HG02885 (cell line): ENCODE results near the gene MAFB.
A peak's percentile ranks its signal among the peaks of the same experiment; 100 is the strongest.

Experiments
- ATAC-seq: cut with Tn5 transposase; IDR thresholded peaks from one replicate; pipeline ENCODE4 v1.9.1; 2021; ENCODE audit warnings: mild to moderate bottlenecking; ENCODE audit not compliant: unreplicated experiment, poor library complexity

The MAFB gene

DNA sequence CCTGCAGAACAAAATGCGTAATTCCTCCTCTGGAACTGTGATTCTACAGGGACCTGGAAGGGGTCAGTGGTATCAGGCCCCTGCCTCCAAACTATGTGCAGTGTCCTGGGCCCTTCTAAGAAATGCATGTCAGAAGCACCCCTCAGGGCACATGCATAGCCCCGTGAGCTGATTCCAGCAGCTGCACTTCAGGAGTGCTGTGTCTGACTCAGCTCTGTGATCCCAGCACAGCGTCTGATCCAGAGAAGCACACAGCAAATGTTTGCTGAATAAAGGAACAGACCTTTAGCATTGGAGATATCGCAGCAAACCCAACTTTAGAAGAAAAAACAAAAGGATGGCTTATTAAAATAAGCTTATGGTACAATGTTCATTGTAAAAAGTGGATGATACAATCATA lies 15.8 kb upstream of the MAFB start:
- no peak for ATAC-seq

- no peak for ATAC-seq
Measured at GRCh38 chr20:40703975-40704530, 15.0 kb upstream of the MAFB start.

- no peak for ATAC-seq
Measured at GRCh38 chr20:40702504-40702903, 13.5 kb upstream of the MAFB start.

DNA sequence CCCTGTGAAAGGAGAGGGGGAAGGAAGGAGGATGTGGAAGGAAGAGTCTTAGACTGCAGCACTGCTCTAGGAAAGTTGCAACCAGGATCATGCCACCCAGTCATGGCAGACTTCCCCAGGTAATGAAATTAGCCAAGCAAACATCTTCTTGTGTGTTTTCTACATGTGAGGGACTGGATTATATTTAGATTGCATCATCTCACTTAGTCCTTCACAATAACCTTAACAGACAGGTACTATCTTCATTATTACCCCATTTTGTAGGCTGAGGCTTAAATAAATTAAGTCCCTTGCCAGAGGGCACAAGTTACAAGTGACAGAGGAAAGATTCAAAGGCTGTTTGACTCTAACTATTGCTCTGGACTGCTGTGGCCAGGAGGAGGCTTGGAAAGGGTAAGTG lies 9.7 kb upstream of the MAFB start:
- ATAC-seq, result no peak

GRCh38 chr20:40698281-40698680 lies 9.2 kb upstream of the MAFB start:
- ATAC-seq, result no peak

DNA sequence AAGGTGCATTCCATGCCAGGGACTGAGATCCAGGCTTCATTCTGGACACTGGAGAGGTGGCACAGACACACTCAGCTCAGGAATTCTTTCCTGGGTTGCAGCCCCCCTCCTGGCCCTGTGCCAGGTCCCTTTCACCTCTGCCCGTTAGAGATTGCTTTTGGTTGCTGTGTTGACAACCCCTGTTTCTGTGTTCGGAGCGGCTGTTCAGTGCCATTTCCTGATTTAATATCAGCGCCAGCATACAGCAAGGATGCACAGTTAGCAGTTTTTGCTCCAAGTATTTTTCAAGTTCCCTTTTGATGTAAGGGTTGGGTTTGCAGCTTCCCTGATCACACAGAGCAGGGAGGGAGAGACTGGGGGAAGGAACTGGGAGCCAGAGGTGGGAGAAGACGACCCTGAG lies 8.5 kb upstream of the MAFB start:
- no peak for ATAC-seq

DNA sequence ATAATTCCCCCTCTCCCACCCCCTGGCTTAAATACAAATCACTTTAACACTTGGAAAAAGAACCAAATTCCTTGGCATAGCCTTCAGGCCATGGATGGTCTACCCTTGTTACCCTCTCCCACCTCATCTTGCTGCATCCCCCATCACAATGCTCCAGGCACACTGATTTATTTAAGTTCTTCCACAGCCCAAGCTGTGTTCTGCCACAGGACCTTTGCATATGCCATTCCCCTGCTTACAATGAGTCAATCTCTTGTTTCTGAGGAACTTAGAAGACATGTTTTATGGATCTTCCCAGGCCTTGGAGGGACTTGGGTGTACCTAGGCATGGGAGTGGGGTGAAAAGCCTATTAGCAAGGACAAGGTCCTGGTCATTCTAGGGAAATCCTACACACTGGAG lies 6.2 kb upstream of the MAFB start:
- no peak for ATAC-seq

GRCh38 chr20:40694246-40694645 lies 5.2 kb upstream of the MAFB start:
- no peak for ATAC-seq

DNA sequence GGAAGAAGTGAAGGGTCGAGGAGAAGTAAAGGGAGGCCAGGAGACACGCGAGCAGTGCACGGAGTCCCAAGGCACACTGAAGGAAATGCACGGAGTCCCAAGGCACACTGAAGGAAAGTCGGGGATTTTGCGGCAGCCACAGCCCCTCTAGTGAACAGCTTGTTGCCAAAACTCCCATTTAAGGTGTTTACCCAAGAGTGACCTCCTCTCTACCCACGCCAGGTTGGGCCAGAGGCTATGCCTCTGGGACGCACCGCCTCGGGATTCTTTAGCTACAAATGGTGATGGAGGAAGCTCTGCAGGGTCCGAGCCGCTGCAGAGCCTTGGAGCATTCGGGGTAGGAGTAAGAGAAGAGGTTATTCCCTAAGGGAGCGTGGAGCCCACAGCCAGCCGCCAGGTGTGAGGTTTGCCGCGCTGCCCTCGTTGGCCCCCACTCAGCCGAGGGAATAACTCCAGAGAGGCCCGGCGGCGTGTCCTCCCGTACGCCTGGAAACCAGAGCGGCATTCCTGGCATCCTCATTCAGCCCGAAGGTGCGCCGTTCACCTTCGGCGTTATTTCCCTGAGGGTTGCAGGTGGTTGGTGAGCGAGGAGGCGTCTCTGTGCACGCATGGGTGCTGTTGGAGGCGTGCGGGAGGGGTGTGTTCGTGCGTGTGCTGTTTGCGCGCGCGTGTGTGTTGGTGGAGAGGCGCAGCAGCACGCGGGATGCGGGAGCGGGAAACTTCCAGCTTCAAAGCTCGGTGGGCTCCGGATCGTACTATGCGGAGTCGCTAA lies 3.4 kb upstream of the MAFB start:
- no peak for ATAC-seq

DNA sequence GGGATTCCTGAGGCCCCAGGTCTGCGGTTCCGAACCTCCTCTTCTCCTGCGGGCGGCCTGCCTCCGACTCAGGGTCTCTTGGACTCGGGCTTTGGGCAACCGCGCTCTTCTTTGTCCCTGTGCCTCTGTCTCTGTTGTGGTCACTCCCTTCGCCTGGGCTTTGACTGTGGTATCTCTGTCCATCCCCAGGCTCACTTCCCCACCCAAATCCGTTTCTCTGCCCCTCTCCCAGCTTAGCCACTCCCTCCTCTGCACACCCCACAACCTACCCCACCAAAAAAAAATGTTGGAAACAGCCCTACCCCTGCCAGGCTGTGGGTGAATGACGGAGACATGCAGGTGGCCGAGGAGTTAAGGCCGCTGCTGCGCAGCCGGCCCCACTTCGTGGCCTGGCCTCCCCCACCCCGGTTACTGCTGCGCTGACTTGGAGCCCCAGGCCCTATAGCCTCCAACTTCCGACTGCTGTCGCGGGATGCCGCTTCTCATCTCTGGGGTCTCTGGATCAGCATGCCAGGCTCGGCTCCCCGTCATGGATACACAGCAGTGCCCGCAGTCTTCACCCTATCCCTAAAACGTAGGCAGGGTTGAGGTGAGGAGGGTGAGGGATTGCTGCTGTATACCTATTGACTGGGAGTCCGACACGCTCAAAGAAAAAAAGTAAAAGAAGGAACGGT lies 2.7 kb upstream of the MAFB start:
- ATAC-seq, result no peak

GRCh38 chr20:40690836-40691565 lies 2.0 kb upstream of the MAFB start:
- ATAC-seq, result no peak

GRCh38 chr20:40689943-40690835 lies 1.2 kb upstream of the MAFB start:
- peak; percentile 62 for ATAC-seq

DNA sequence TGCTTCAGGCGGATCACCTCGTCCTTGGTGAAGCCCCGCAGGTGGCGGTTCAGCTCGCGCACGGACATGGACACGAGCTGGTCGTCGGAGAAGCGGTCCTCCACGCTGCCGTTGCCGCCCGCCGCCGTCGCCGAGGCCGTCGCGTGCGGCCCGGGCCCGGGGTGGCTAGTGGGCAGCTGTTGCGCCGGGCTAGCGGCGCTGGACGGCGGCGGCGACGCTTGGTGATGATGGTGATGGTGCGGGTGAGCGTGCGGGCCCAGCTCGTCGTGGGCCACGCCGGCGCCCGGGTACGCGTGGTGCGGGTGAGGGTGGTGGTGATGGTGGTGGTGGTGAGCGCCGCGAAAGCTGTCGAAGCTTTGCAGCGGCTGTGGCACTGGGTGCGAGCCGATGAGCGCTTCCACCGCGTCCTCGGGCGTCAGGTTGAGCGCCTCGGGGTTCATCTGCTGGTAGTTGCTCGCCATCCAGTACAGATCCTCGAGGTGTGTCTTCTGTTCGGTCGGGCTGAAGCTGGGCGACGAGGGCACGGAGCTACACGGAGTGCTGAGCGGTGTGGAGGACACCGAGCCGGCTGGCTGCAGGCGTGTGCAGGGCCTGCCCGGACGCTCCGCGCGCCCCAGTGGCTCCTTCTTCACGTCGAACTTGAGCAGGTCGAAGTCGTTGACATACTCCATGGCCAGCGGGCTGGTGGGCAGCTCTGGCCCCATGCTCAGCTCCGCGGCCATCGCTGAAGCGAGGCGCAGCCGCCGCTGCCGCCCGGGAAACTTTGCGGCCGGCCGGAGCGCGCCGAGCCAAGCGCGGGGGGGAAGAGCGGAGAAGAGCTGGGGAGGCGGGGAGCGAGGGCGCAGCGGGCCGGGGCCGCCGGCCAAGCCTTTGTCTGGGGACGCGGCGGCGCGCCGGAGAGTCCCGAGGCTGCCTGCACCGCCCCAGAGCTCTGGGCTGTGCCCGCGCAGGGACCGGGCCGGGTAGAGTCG lies 622 bp downstream of the MAFB start:
- no peak for ATAC-seq

GRCh38 chr20:40687384-40688128 lies 1.5 kb downstream of the MAFB start:
- no peak for ATAC-seq

DNA sequence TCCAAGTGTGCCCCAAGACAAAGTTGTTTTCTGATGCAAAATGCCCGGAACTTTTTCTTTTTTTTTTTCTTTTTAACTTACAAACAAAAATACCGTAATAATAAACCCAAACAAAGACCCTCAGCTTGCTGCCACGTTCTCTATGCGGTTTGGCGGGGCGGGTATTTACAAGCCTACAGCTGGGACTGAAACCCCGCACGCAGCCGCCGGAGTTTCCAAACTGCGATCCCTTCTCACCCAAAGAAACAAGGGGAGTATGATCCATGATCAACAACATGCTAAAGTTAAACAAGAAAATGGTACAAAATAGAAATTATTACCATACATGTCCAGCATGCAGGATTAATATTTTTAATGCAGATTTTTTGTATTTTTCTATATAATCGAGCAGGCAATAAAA lies 2.1 kb downstream of the MAFB start:
- no peak for ATAC-seq

- ATAC-seq, result no peak
Measured at GRCh38 chr20:40686434-40686882, 2.6 kb downstream of the MAFB start.

GRCh38 chr20:40685349-40685748 lies 3.7 kb downstream of the MAFB start:
- ATAC-seq, result no peak

DNA sequence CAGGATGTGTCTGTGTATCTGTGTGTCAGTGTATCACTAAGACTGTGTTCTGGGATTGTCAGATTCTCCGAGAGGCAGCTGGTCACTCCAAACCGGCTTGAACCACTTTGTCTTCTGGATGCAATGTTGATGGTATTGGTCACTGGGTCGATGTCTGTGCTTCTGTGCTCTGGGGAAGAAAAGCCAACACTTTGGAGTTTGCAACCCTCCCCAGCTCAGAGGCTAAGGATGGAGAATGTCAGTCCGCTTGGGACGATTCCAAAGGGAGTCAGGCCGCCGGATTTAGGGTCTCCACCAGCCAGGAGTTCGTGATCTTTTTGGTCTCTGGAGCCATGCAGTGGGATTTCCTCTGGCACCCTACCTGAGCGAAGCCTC lies 5.2 kb downstream of the MAFB start:
- no peak for ATAC-seq
